H9 (cell line): ENCODE data around the gene GYG1. TPM values are rescaled to one million over a fixed set of nuclear protein-coding genes. Genes with fewer than 3 reads are reported as not detected.
A peak's percentile ranks its signal among the peaks of the same experiment; 100 is the strongest.

ENCODE experiments used
- DNase-seq: peaks from one replicate; pipeline ENCODE4 v3.0.0-alpha.2; 2017
- H2AFZ ChIP-seq: one replicate; pipeline ENCODE4 v1.6.1; 2013; ENCODE audit warnings: mild to moderate bottlenecking, low read length, control low read depth, moderate library complexity
- H2AK5ac ChIP-seq: 2 replicates; pipeline ENCODE4 v1.6.1; 2013; ENCODE audit warnings: low read length, control low read depth, mixed read lengths; ENCODE audit not compliant: insufficient read length
- H2BK120ac ChIP-seq: one replicate; pipeline ENCODE4 v1.6.1; 2013; ENCODE audit warnings: low read depth, mild to moderate bottlenecking, low read length, control low read depth, inconsistent platforms; ENCODE audit not compliant: poor library complexity, severe bottlenecking
- H2BK12ac ChIP-seq: 2 replicates; pipeline ENCODE4 v1.6.1; 2013; ENCODE audit warnings: low read length, control low read depth, mixed read lengths, low read depth; ENCODE audit not compliant: insufficient read length
- H2BK15ac ChIP-seq: 2 replicates; pipeline ENCODE4 v1.6.1; 2013; ENCODE audit warnings: low read depth, low read length, control low read depth
- H2BK20ac ChIP-seq: one replicate; pipeline ENCODE4 v1.6.1; 2013; ENCODE audit warnings: low read depth, mild to moderate bottlenecking, low read length, control low read depth, inconsistent platforms; ENCODE audit not compliant: poor library complexity, severe bottlenecking
- H2BK5ac ChIP-seq: 2 replicates; pipeline ENCODE4 v1.6.1; 2013; ENCODE audit warnings: low read length, control low read depth, mixed read lengths; ENCODE audit not compliant: insufficient read length
- H3K14ac ChIP-seq: 2 replicates; pipeline ENCODE4 v1.6.1; 2013; ENCODE audit warnings: low read length, control low read depth; ENCODE audit not compliant: insufficient read depth
- H3K18ac ChIP-seq: 2 replicates; pipeline ENCODE4 v1.6.1; 2013; ENCODE audit warnings: low read depth, mild to moderate bottlenecking, mixed read lengths, low read length, control low read depth; ENCODE audit not compliant: insufficient read length
- H3K23ac ChIP-seq: 2 replicates; pipeline ENCODE4 v1.6.1; 2013; ENCODE audit warnings: low read length, control low read depth, mixed read lengths, low read depth; ENCODE audit not compliant: insufficient read length
- H3K23me2 ChIP-seq: 2 replicates; pipeline ENCODE4 v1.6.1; 2013; ENCODE audit warnings: low read depth, mild to moderate bottlenecking, mixed read lengths, low read length, control low read depth; ENCODE audit not compliant: insufficient read length, poor library complexity, severe bottlenecking
- H3K27ac ChIP-seq: 2 replicates; pipeline ENCODE4 v1.5.1; 2013; ENCODE audit warnings: low read length, control low read depth, mixed read lengths, low read depth; ENCODE audit not compliant: insufficient read length
- H3K27me3 ChIP-seq: 2 replicates; pipeline ENCODE4 v1.6.1; 2013; ENCODE audit warnings: low read length, control low read depth, inconsistent platforms; ENCODE audit not compliant: insufficient read depth
- H3K4ac ChIP-seq: 2 replicates; pipeline ENCODE4 v1.6.1; 2013; ENCODE audit warnings: low read depth, mild to moderate bottlenecking, control low read depth, inconsistent platforms, low read length, moderate library complexity
- H3K4me1 ChIP-seq: 2 replicates; pipeline ENCODE4 v1.6.1; 2013; ENCODE audit warnings: low read length, control low read depth, inconsistent platforms; ENCODE audit not compliant: insufficient read depth
- H3K4me2 ChIP-seq: 2 replicates; pipeline ENCODE4 v1.6.1; 2013; ENCODE audit warnings: low read length, control low read depth, mixed read lengths; ENCODE audit not compliant: insufficient read length, insufficient read depth
- H3K56ac ChIP-seq: 2 replicates; pipeline ENCODE4 v1.6.1; 2013; ENCODE audit warnings: low read depth, mild to moderate bottlenecking, mixed read lengths, low read length, control low read depth; ENCODE audit not compliant: insufficient read length
- H3K79me1 ChIP-seq: 2 replicates; pipeline ENCODE4 v1.6.1; 2013; ENCODE audit warnings: low read depth, mild to moderate bottlenecking, moderate library complexity, low read length, control low read depth, inconsistent platforms; ENCODE audit not compliant: insufficient read depth, poor library complexity, severe bottlenecking
- H3K79me2 ChIP-seq: 2 replicates; pipeline ENCODE4 v1.6.1; 2013; ENCODE audit warnings: low read length, control low read depth, inconsistent platforms; ENCODE audit not compliant: insufficient read depth
- H3K9ac ChIP-seq: 2 replicates; pipeline ENCODE4 v1.6.1; 2013; ENCODE audit warnings: low read length, control low read depth, mixed read lengths; ENCODE audit not compliant: insufficient read length; ENCODE audit errors: extremely low read depth
- H3K9me3 ChIP-seq: one replicate; pipeline ENCODE4 v1.6.1; 2013; ENCODE audit warnings: low read depth, low read length, inconsistent platforms; ENCODE audit not compliant: control insufficient read depth
- H3T11ph ChIP-seq: one replicate; pipeline ENCODE4 v1.6.1; 2013; ENCODE audit warnings: mild to moderate bottlenecking, low read length, control low read depth, inconsistent platforms
- H4K20me1 ChIP-seq: one replicate; pipeline ENCODE4 v1.6.1; 2013; ENCODE audit not compliant: control insufficient read depth, insufficient read length, insufficient read depth
- H4K5ac ChIP-seq: 2 replicates; pipeline ENCODE4 v1.6.1; 2013; ENCODE audit warnings: low read depth, mild to moderate bottlenecking, mixed read lengths, low read length, control low read depth; ENCODE audit not compliant: insufficient read length
- H4K8ac ChIP-seq: replicated peaks from 2 replicates; pipeline ENCODE4 v1.6.1; 2013; ENCODE audit warnings: low read length, control low read depth, mixed read lengths, low read depth; ENCODE audit not compliant: insufficient read length
- H4K91ac ChIP-seq: 2 replicates; pipeline ENCODE4 v1.6.1; 2013; ENCODE audit warnings: low read depth, mild to moderate bottlenecking, moderate library complexity, mixed read lengths, low read length, control low read depth; ENCODE audit not compliant: insufficient read length
- H3K27ac Mint-ChIP-seq, 3 experiments: 2 replicates in 2 of 3; 3 replicates in 1 of 3; pipeline ENCODE4 v1.8.0; 2020 to 2021; ENCODE audit warnings: mixed read lengths in 3 of 3, mild to moderate bottlenecking in 1 of 3, moderate library complexity in 1 of 3
- H3K27me3 Mint-ChIP-seq: 2 replicates; pipeline ENCODE4 v1.8.0; 2021; ENCODE audit warnings: low read depth, mild to moderate bottlenecking, moderate library complexity, mixed read lengths
- H3K36me3 Mint-ChIP-seq, 3 experiments: 2 replicates in 2 of 3; 3 replicates in 1 of 3; pipeline ENCODE4 v1.8.0; 2020 to 2021; ENCODE audit warnings: low read depth in 3 of 3, mixed read lengths in 3 of 3; ENCODE audit not compliant: insufficient read depth in 1 of 3
- H3K4me1 Mint-ChIP-seq, 2 experiments: 2 replicates each; pipeline ENCODE4 v1.8.0; 2020; ENCODE audit warnings: mixed read lengths in 2 of 2
- H3K4me3 Mint-ChIP-seq, 2 experiments: 2 replicates in 1 of 2; 3 replicates in 1 of 2; pipeline ENCODE4 v1.8.0; 2020 to 2021; ENCODE audit warnings: mild to moderate bottlenecking in 2 of 2, mixed read lengths in 2 of 2, moderate library complexity in 1 of 2
- H3K9me3 Mint-ChIP-seq, 2 experiments: 2 replicates in 1 of 2; 3 replicates in 1 of 2; pipeline ENCODE4 v1.8.0; 2020; ENCODE audit warnings: mild to moderate bottlenecking in 2 of 2, mixed read lengths in 2 of 2, moderate library complexity in 1 of 2
- WGBS: extraction: QIAGEN DNeasy Blood & Tissue Kit; methylation state at CpG from one replicate; pipeline ENCODE4 v1.1.7; 2013; ENCODE audit warnings: missing lambda C conversion rate, low lambda C conversion rate, mixed read lengths; ENCODE audit not compliant: insufficient read length; ENCODE audit errors: extremely low coverage; 5-methylcytosine and 5-hydroxymethylcytosine counted together
- total RNA-seq: library from RNA; stranded (reverse); gene quantifications from 2 replicates; pipeline ENCODE4 v1.2.1, GENCODE V29; 2021
- TF ChIP-seq, protein P1 (sequence below): fragments of 200-600 bp; sonication (generic); conservative IDR thresholded peaks from 3 replicates; pipeline ENCODE4 v1.8.0; 2021; ENCODE audit warnings: antibody characterized with exemption, mild to moderate bottlenecking

The GYG1 gene
- total RNA-seq, 1 experiment from 2014 or later = 31.5 TPM

DNA sequence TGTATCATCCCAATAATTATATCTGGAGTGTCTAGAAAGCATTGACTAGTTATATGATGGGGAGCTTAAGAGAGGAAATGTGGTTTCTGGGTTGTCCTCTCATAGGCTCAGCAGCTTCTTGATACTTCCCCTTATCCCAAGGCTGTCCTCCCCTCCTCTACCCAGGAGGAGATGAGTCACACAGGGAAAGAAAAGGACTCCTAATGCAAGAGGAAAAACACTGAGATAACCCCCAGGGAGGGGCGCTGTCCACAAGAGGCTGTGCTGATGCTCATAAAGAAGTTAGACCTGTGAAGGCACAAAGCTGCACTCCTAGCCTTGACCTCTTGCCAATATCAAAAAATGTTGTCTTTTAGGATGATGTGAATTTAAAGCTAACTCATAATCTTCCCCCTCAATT lies 28.8 kb upstream of the GYG1 start:
- H3K9me3 ChIP-seq = no peaks in the 10 kb centered on the region
- H3K23ac ChIP-seq = no peak overlapping the region
- no peak overlapping the region for H2AFZ ChIP-seq
- H4K5ac ChIP-seq = no peak overlapping the region
- no peak overlapping the region for H3K9ac ChIP-seq
- no peak overlapping the region for H3K4me2 ChIP-seq
- H2BK120ac ChIP-seq = no peak overlapping the region
- DNase-seq = peak; percentile 81
- no peak overlapping the region for H3K27ac ChIP-seq
- Mint-ChIP-seq H3K4me1 (peaks cover 13 to 20% of the 10 kb centered on the region in 2 experiments), H3K4me3 (no peak overlapping the region), H3K27me3 (no peaks in the 10 kb centered on the region), H3K36me3 (no peaks in the 10 kb centered on the region; a peak in 1 of 7 replicates), H3K9me3 (no peaks in the 10 kb centered on the region), H3K27ac (no peak overlapping the region)
- no peaks in the 10 kb centered on the region for H3K23me2 ChIP-seq
- peaks cover 10% of the 10 kb centered on the region; the same call in 1 of the 2 replicates for H3K4me1 ChIP-seq
- no CpG with 5 or more reads among the region's 1 CpG for WGBS
- H2BK5ac ChIP-seq = no peak overlapping the region
- H3T11ph ChIP-seq = no peak overlapping the region
- TF ChIP-seq, protein P1, sequence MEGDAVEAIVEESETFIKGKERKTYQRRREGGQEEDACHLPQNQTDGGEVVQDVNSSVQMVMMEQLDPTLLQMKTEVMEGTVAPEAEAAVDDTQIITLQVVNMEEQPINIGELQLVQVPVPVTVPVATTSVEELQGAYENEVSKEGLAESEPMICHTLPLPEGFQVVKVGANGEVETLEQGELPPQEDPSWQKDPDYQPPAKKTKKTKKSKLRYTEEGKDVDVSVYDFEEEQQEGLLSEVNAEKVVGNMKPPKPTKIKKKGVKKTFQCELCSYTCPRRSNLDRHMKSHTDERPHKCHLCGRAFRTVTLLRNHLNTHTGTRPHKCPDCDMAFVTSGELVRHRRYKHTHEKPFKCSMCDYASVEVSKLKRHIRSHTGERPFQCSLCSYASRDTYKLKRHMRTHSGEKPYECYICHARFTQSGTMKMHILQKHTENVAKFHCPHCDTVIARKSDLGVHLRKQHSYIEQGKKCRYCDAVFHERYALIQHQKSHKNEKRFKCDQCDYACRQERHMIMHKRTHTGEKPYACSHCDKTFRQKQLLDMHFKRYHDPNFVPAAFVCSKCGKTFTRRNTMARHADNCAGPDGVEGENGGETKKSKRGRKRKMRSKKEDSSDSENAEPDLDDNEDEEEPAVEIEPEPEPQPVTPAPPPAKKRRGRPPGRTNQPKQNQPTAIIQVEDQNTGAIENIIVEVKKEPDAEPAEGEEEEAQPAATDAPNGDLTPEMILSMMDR = peak; percentile 48; the same call in 2 of the 3 replicates
- no peak overlapping the region for H3K14ac ChIP-seq
- no peak overlapping the region for H4K8ac ChIP-seq
- no peaks in the 10 kb centered on the region for H3K79me1 ChIP-seq
- no peak overlapping the region for H3K56ac ChIP-seq
- no peak overlapping the region for H3K18ac ChIP-seq
- no peak overlapping the region for H2BK15ac ChIP-seq
- no peaks in the 10 kb centered on the region for H3K27me3 ChIP-seq
- H4K20me1 ChIP-seq = no peaks in the 10 kb centered on the region
- H3K79me2 ChIP-seq = no peaks in the 10 kb centered on the region
- no peak overlapping the region for H2BK20ac ChIP-seq
- no peak overlapping the region for H2AK5ac ChIP-seq
- H2BK12ac ChIP-seq = no peak overlapping the region
- H3K4ac ChIP-seq = no peak overlapping the region
- no peak overlapping the region for H4K91ac ChIP-seq
